DMS53 treated with DMSO at 0.1 percent for 48 hours (cell line): ENCODE data around the gene DNAH14.
A peak's percentile ranks its signal among the peaks of the same experiment; 100 is the strongest.
"Not testable (repeated sequence)": the region's sequence is repeated elsewhere in the genome, so short reads cannot be mapped to it uniquely, and the experiment has no call there.

ENCODE experiments used
- DNase-seq: peaks from one replicate; lab custom pipeline; 2025; ENCODE audit not compliant: unreplicated experiment; lab: John Stamatoyannopoulos, UW

The DNAH14 gene

GRCh38 chr1:224920930-224921329 is 8.5 kb upstream of the DNAH14 start:
- DNase-seq: no peak

GRCh38 chr1:224921354-224921753 is 8.1 kb upstream of the DNAH14 start:
- DNase-seq: no peak

- DNase-seq: peak; percentile 27
Observed at GRCh38 chr1:224922404-224923164, 6.9 kb upstream of the DNAH14 start.

GRCh38 chr1:224923726-224924125 is 5.7 kb upstream of the DNAH14 start:
- no peak for DNase-seq

- DNase-seq: not testable (repeated sequence)
Observed at GRCh38 chr1:224927631-224928030, 1.8 kb upstream of the DNAH14 start.

- DNase-seq: no peak
Observed at GRCh38 chr1:224928906-224929305, 569 bp upstream of the DNAH14 start.

GRCh38 chr1:224931605-224932004 is 2.1 kb downstream of the DNAH14 start:
- DNase-seq: no peak

- no peak for DNase-seq
Observed at GRCh38 chr1:224932607-224933249, 3.3 kb downstream of the DNAH14 start.

GRCh38 chr1:224933584-224933983 is 4.1 kb downstream of the DNAH14 start:
- DNase-seq: no peak

GRCh38 chr1:224938652-224939051 is 9.2 kb downstream of the DNAH14 start:
- DNase-seq: no peak

- DNase-seq: no peak
Observed at GRCh38 chr1:224939844-224940425, 10.5 kb downstream of the DNAH14 start.

- DNase-seq: not testable (repeated sequence)
Observed at GRCh38 chr1:224940735-224941134, 11.3 kb downstream of the DNAH14 start.

GRCh38 chr1:224945651-224946348 is 16.3 kb downstream of the DNAH14 start:
- not testable (repeated sequence) for DNase-seq

- DNase-seq: not testable (repeated sequence)
Observed at GRCh38 chr1:224946349-224946691, 16.8 kb downstream of the DNAH14 start.

GRCh38 chr1:224957696-224958095 is 28.2 kb downstream of the DNAH14 start:
- no peak for DNase-seq

- no peak for DNase-seq
Observed at GRCh38 chr1:224958490-224958889, 29.0 kb downstream of the DNAH14 start.

- no peak for DNase-seq
Observed at GRCh38 chr1:224959115-224959514, 29.6 kb downstream of the DNAH14 start.

GRCh38 chr1:224959656-224960055 is 30.2 kb downstream of the DNAH14 start:
- DNase-seq: no peak

- no peak for DNase-seq
Observed at GRCh38 chr1:224980181-224980580, 50.7 kb downstream of the DNAH14 start.

- peak; percentile 56 for DNase-seq
Observed at GRCh38 chr1:224981922-224982354, 52.5 kb downstream of the DNAH14 start.

GRCh38 chr1:224988042-224988441 is 58.6 kb downstream of the DNAH14 start:
- DNase-seq: no peak

GRCh38 chr1:224989615-224990014 is 60.1 kb downstream of the DNAH14 start:
- no peak for DNase-seq
